GM06990 (cell line): Measurements from ENCODE around the gene RAB7B.

Experiments used
- DNase-seq: peaks from one replicate; pipeline ENCODE4 v3.0.0-alpha.2; 2011; ENCODE audit not compliant: insufficient read length; ENCODE audit errors: extremely low read depth
- H3K27me3 ChIP-seq: replicated peaks from 2 replicates; pipeline ENCODE4 v1.6.0; 2011; ENCODE audit warnings: low read length; ENCODE audit not compliant: control insufficient read depth, insufficient read depth
- H3K36me3 ChIP-seq: 2 replicates; pipeline ENCODE4 v1.5.1; 2011; ENCODE audit warnings: low read length; ENCODE audit not compliant: control insufficient read depth, insufficient read depth
- H3K4me3 ChIP-seq: replicated peaks from 2 replicates; pipeline ENCODE4 v1.5.1; 2011; ENCODE audit warnings: low read depth, mild to moderate bottlenecking, control low read depth, low read length
- TF ChIP-seq, protein P1 (sequence below): IDR thresholded peaks from 2 replicates; pipeline ENCODE4 v1.5.1; 2011; ENCODE audit warnings: low read length, control low read depth, mild to moderate bottlenecking, inconsistent platforms; ENCODE audit not compliant: insufficient read depth, poor library complexity, severe bottlenecking

The RAB7B gene

DNA sequence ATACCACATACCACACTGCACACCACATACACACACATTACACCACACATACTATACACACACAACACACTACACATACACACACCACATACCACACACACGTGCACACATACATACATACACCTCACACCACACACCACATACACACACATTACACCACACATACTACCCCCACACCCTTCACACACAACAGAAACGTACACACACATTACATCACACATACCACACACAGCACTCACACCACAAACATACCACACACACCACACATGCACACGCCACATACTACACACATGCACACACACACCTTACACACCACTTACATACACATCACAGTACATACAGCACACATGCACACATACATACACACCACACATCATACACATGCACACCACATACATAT lies 28.5 kb downstream of the RAB7B start:
- no peak overlapping the region for H3K4me3 ChIP-seq
- H3K27me3 ChIP-seq: no peaks in the 10 kb centered on the region; the same call in none of the 2 replicates
- TF ChIP-seq, protein P1, sequence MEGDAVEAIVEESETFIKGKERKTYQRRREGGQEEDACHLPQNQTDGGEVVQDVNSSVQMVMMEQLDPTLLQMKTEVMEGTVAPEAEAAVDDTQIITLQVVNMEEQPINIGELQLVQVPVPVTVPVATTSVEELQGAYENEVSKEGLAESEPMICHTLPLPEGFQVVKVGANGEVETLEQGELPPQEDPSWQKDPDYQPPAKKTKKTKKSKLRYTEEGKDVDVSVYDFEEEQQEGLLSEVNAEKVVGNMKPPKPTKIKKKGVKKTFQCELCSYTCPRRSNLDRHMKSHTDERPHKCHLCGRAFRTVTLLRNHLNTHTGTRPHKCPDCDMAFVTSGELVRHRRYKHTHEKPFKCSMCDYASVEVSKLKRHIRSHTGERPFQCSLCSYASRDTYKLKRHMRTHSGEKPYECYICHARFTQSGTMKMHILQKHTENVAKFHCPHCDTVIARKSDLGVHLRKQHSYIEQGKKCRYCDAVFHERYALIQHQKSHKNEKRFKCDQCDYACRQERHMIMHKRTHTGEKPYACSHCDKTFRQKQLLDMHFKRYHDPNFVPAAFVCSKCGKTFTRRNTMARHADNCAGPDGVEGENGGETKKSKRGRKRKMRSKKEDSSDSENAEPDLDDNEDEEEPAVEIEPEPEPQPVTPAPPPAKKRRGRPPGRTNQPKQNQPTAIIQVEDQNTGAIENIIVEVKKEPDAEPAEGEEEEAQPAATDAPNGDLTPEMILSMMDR: no peak
- DNase-seq: no peak
- H3K36me3 ChIP-seq: no peaks in the 10 kb centered on the region

- Histone ChIP-seq H3K4me3 (no peak overlapping the region), H3K27me3 (no peaks in the 10 kb centered on the region; the same call in none of the 2 replicates), H3K36me3 (no peaks in the 10 kb centered on the region)
- no peak for DNase-seq
- TF ChIP-seq, protein P1: no peak
Observed at GRCh38 chr1:205973377-205974232, 29.6 kb downstream of the RAB7B start.

DNA sequence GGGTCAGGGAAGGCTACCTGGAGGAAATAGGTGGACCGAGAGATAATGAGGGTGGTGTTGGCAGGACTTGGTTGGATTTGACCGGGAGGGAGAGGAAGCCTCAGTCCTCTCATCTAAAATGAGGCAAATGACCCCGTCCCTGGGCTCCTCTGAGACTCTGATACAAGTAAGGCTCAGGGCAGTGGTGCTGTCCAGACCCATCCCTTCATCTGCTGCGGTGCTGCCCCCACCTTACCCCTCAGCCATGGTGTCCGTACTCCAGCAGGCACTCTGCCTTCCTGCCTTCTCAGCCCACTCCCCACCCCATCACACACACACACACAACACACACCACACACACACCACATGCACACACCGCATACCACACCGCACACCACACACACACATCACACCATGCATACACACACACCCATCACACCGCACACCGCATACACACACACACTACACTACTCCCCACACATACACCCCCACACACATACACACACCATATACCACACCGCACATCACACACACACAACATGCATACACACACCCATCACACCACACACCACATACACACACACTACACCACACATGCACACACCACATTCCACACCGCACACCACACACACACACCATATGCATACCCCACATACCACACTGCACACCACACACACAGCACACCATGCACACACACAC lies 30.6 kb downstream of the RAB7B start:
- TF ChIP-seq, protein P1: no peak
- H3K27me3 ChIP-seq: no peaks in the 10 kb centered on the region; the same call in none of the 2 replicates
- no peaks in the 10 kb centered on the region for H3K36me3 ChIP-seq
- no peak overlapping the region for H3K4me3 ChIP-seq
- DNase-seq: no peak

- H3K27me3 ChIP-seq: no peaks in the 10 kb centered on the region
- no peak for DNase-seq
- no peaks in the 10 kb centered on the region for H3K36me3 ChIP-seq
- no peak overlapping the region for H3K4me3 ChIP-seq
- TF ChIP-seq, protein P1: no peak
Observed at GRCh38 chr1:205972081-205972480, 31.1 kb downstream of the RAB7B start.

- Histone ChIP-seq H3K4me3 (no peak overlapping the region), H3K36me3 (no peaks in the 10 kb centered on the region), H3K27me3 (no peaks in the 10 kb centered on the region)
- no peak for DNase-seq
- TF ChIP-seq, protein P1: no peak
Observed at GRCh38 chr1:205971082-205971481, 32.1 kb downstream of the RAB7B start.
